CD4-positive, alpha-beta T cell treated with Interleukin-21 for 1 hour (primary cell): ENCODE results near the gene HSPA5.
"Not testable (repeated sequence)": the region's sequence is repeated elsewhere in the genome, so short reads cannot be mapped to it uniquely, and the experiment has no call there.

Experiments used
- DNase-seq: peaks from one replicate; pipeline ENCODE4 v3.0.0-alpha.2; 2020

Gene HSPA5

GRCh38 chr9:125241863-125242739 is 958 bp upstream of the HSPA5 start:
- no peak for DNase-seq

- no peak for DNase-seq
Observed at GRCh38 chr9:125240649-125240999, 519 bp downstream of the HSPA5 start.

- DNase-seq: no peak
Observed at GRCh38 chr9:125239631-125240597, 1.2 kb downstream of the HSPA5 start.

- no peak for DNase-seq
Observed at GRCh38 chr9:125238915-125239446, 2.2 kb downstream of the HSPA5 start.

GRCh38 chr9:125238127-125238914 is 2.8 kb downstream of the HSPA5 start:
- DNase-seq: no peak

GRCh38 chr9:125236520-125237159 is 4.5 kb downstream of the HSPA5 start:
- not testable (repeated sequence) for DNase-seq

GRCh38 chr9:125235804-125236519 is 5.2 kb downstream of the HSPA5 start:
- no peak for DNase-seq

- DNase-seq: not testable (repeated sequence)
Observed at GRCh38 chr9:125234099-125234498, 7.0 kb downstream of the HSPA5 start.

GRCh38 chr9:125233678-125234077 is 7.5 kb downstream of the HSPA5 start:
- DNase-seq: no peak

GRCh38 chr9:125227761-125228160 is 13.4 kb downstream of the HSPA5 start:
- DNase-seq: no peak

- DNase-seq: not testable (repeated sequence)
Observed at GRCh38 chr9:125224858-125225257, 16.3 kb downstream of the HSPA5 start.

- DNase-seq: no peak
Observed at GRCh38 chr9:125218621-125219020, 22.5 kb downstream of the HSPA5 start.

- no peak for DNase-seq
Observed at GRCh38 chr9:125214186-125214585, 27.0 kb downstream of the HSPA5 start.

GRCh38 chr9:125204477-125204876 is 36.7 kb downstream of the HSPA5 start:
- no peak for DNase-seq

- DNase-seq: no peak
Observed at GRCh38 chr9:125202846-125203618, 38.1 kb downstream of the HSPA5 start.

- peak; percentile 87 for DNase-seq
Observed at GRCh38 chr9:125200216-125201047, 40.7 kb downstream of the HSPA5 start, which contains the start of gene RABEPK. TSS of gene RABEPK (plus strand) at chr9:125200542. CDS start at chr9:125203014, 2,472 bp downstream.

- DNase-seq: not testable (repeated sequence)
Observed at GRCh38 chr9:125195591-125195990, 45.6 kb downstream of the HSPA5 start.

GRCh38 chr9:125194466-125194865 is 46.7 kb downstream of the HSPA5 start:
- DNase-seq: not testable (repeated sequence)

GRCh38 chr9:125190361-125190801 is 50.8 kb downstream of the HSPA5 start:
- DNase-seq: peak; percentile 20
